Neuronal stem cell (in vitro differentiated cells): ENCODE results near the gene RPS6KA5.
A peak's percentile ranks its signal among the peaks of the same experiment; 100 is the strongest.

Source experiments
- DNase-seq: peaks from one replicate; pipeline ENCODE4 v3.0.0-alpha.2; 2013; ENCODE audit warnings: low spot score
- H2AFZ ChIP-seq: one replicate; pipeline ENCODE4 v1.6.1; 2013; ENCODE audit warnings: mild to moderate bottlenecking, low read length, inconsistent platforms
- H2AK5ac ChIP-seq: 2 replicates; pipeline ENCODE4 v1.6.1; 2013; ENCODE audit warnings: low read depth, mild to moderate bottlenecking, inconsistent platforms, low read length, moderate library complexity, mixed read lengths
- H2BK120ac ChIP-seq: 2 replicates; pipeline ENCODE4 v1.6.1; 2013; ENCODE audit warnings: low read depth, mild to moderate bottlenecking, inconsistent platforms, low read length, moderate library complexity, mixed read lengths
- H2BK12ac ChIP-seq: one replicate; pipeline ENCODE4 v1.6.1; 2013; ENCODE audit warnings: low read length, inconsistent platforms
- H2BK15ac ChIP-seq: 2 replicates; pipeline ENCODE4 v1.6.1; 2013; ENCODE audit warnings: mild to moderate bottlenecking, low read length, inconsistent platforms, mixed read lengths
- H2BK5ac ChIP-seq: one replicate; pipeline ENCODE4 v1.6.1; 2013; ENCODE audit warnings: inconsistent platforms, mild to moderate bottlenecking, low read length, moderate library complexity
- H3K14ac ChIP-seq: one replicate; pipeline ENCODE4 v1.6.1; 2013; ENCODE audit warnings: low read length, inconsistent platforms
- H3K18ac ChIP-seq: 2 replicates; pipeline ENCODE4 v1.6.1; 2013; ENCODE audit warnings: low read length, inconsistent platforms
- H3K23ac ChIP-seq: 2 replicates; pipeline ENCODE4 v1.6.1; 2013; ENCODE audit warnings: low read depth, mild to moderate bottlenecking, mixed read lengths, low read length, inconsistent platforms; ENCODE audit not compliant: poor library complexity
- H3K27ac ChIP-seq: replicated peaks from 3 replicates; pipeline ENCODE4 v1.5.1; 2013; ENCODE audit warnings: low read length, inconsistent platforms
- H3K27me3 ChIP-seq, 3 experiments: 2 replicates each; pipeline ENCODE4 v1.6.1; 2013; ENCODE audit warnings: low read length in 3 of 3, mild to moderate bottlenecking in 2 of 3, inconsistent platforms in 1 of 3, low read depth in 1 of 3, mixed read lengths in 1 of 3, moderate library complexity in 1 of 3; ENCODE audit not compliant: control insufficient read depth in 3 of 3, insufficient read depth in 3 of 3
- H3K36me3 ChIP-seq, 2 donors: replicated peaks in 1 of 2; 2 replicates each; pipeline ENCODE4 v1.6.1; 2013; ENCODE audit warnings: low read length in 2 of 2; ENCODE audit not compliant: control insufficient read depth in 2 of 2, insufficient read depth in 2 of 2
- H3K4ac ChIP-seq: 2 replicates; pipeline ENCODE4 v1.6.1; 2013; ENCODE audit warnings: inconsistent platforms, mild to moderate bottlenecking, low read length, moderate library complexity
- H3K4me1 ChIP-seq, 2 donors: 1 replicate in 1 of 2; 2 replicates in 1 of 2; pipeline ENCODE4 v1.6.1; 2013; ENCODE audit warnings: low read length in 2 of 2, low read depth in 1 of 2; ENCODE audit not compliant: control insufficient read depth in 2 of 2, insufficient read depth in 1 of 2
- H3K4me2 ChIP-seq: one replicate; pipeline ENCODE4 v1.6.1; 2013; ENCODE audit warnings: mild to moderate bottlenecking, low read length, inconsistent platforms; ENCODE audit not compliant: insufficient read depth, poor library complexity, severe bottlenecking
- H3K4me3 ChIP-seq, 2 donors: 2 replicates each; pipeline ENCODE4 v1.5.1; 2013; ENCODE audit warnings: low read length in 2 of 2, mild to moderate bottlenecking in 2 of 2, inconsistent platforms in 1 of 2, moderate library complexity in 1 of 2
- H3K79me1 ChIP-seq: one replicate; pipeline ENCODE4 v1.6.1; 2013; ENCODE audit warnings: low read depth, mild to moderate bottlenecking, inconsistent platforms, low read length, moderate library complexity
- H3K9ac ChIP-seq: one replicate; pipeline ENCODE4 v1.6.1; 2013; ENCODE audit warnings: mild to moderate bottlenecking, low read depth, low read length, inconsistent platforms; ENCODE audit not compliant: poor library complexity
- H3K9me3 ChIP-seq, 2 donors: replicated peaks in 1 of 2; 2 replicates each; pipeline versions ENCODE3 to v1.6.1; 2013; ENCODE audit warnings: low read length in 2 of 2, mild to moderate bottlenecking in 2 of 2, inconsistent platforms in 1 of 2, low read depth in 1 of 2, mixed read lengths in 1 of 2, moderate library complexity in 1 of 2; ENCODE audit not compliant: control insufficient read depth in 2 of 2, insufficient read depth in 1 of 2
- H4K8ac ChIP-seq: one replicate; pipeline ENCODE4 v1.6.1; 2013; ENCODE audit warnings: low read depth, mild to moderate bottlenecking, inconsistent platforms, low read length, moderate library complexity
- H4K91ac ChIP-seq: one replicate; pipeline ENCODE4 v1.6.1; 2013; ENCODE audit warnings: low read length, low read depth, mild to moderate bottlenecking, inconsistent platforms; ENCODE audit not compliant: poor library complexity
- WGBS, 2 donors: extraction: QIAGEN DNeasy Blood & Tissue Kit; methylation state at CpG; one replicate each; pipeline ENCODE4 v1.1.7; 2013; ENCODE audit warnings: missing lambda C conversion rate in 2 of 2, mixed read lengths in 1 of 2; ENCODE audit not compliant: insufficient read length in 2 of 2, insufficient replicate concordance in 1 of 2; ENCODE audit errors: extremely low coverage in 2 of 2; 5-methylcytosine and 5-hydroxymethylcytosine counted together

The RPS6KA5 gene

GRCh38 chr14:90812109-90812508, 248.3 kb downstream of the RPS6KA5 start:
- Histone ChIP-seq H3K9me3 (no peaks in the 10 kb centered on the region), H3K4me2 (no peak overlapping the region), H3K4me1 (peaks cover 0 to 7% of the 10 kb centered on the region in 2 donors), H3K9ac (peak overlapping the region; percentile 39), H3K18ac (no peak overlapping the region), H3K79me1 (no peaks in the 10 kb centered on the region), H2BK12ac (no peak overlapping the region), H4K8ac (no peak overlapping the region), H2BK120ac (no peak overlapping the region), H3K36me3 (no peaks in the 10 kb centered on the region), H3K23ac (no peak overlapping the region), H4K91ac (no peak overlapping the region), H3K14ac (no peak overlapping the region), H3K4me3 (no peak overlapping the region), H2AFZ (no peak overlapping the region), H2BK15ac (no peak overlapping the region), H3K27me3 (peaks cover 0 to 4% (median 0%) of the 10 kb centered on the region in 3 experiments), H3K27ac (no peak overlapping the region), H2BK5ac (no peak overlapping the region), H3K4ac (no peak overlapping the region), H2AK5ac (no peak overlapping the region)
- DNase-seq: no peak
- no CpG with 5 or more reads among the region's 5 CpGs for WGBS, 2 donors

GRCh38 chr14:90811641-90812040, 248.8 kb downstream of the RPS6KA5 start:
- H2AK5ac ChIP-seq: no peak overlapping the region
- no peak overlapping the region for H2BK15ac ChIP-seq
- no peak overlapping the region for H2BK12ac ChIP-seq
- peaks cover 0 to 6% of the 10 kb centered on the region in 2 donors for H3K4me1 ChIP-seq
- H3K14ac ChIP-seq: no peak overlapping the region
- H3K4ac ChIP-seq: no peak overlapping the region
- no peak overlapping the region for H2AFZ ChIP-seq
- H3K23ac ChIP-seq: no peak overlapping the region
- DNase-seq: no peak
- H3K18ac ChIP-seq: no peak overlapping the region
- H3K9ac ChIP-seq: peak overlapping the region; percentile 39
- H3K27ac ChIP-seq: no peak overlapping the region
- no peak overlapping the region for H4K8ac ChIP-seq
- H3K4me2 ChIP-seq: no peak overlapping the region
- no peaks in the 10 kb centered on the region for H3K9me3 ChIP-seq
- no peaks in the 10 kb centered on the region for H3K36me3 ChIP-seq
- H3K79me1 ChIP-seq: no peaks in the 10 kb centered on the region
- no peak overlapping the region for H3K4me3 ChIP-seq
- no peak overlapping the region for H2BK120ac ChIP-seq
- H3K27me3 ChIP-seq: peaks cover 0 to 4% (median 0%) of the 10 kb centered on the region in 3 experiments
- H2BK5ac ChIP-seq: no peak overlapping the region
- no CpG with 5 or more reads among the region's 10 CpGs for WGBS, 2 donors
- no peak overlapping the region for H4K91ac ChIP-seq

GRCh38 chr14:90810806-90811205, 249.6 kb downstream of the RPS6KA5 start:
- H3K36me3 ChIP-seq: no peaks in the 10 kb centered on the region
- no peak overlapping the region for H4K8ac ChIP-seq
- H3K79me1 ChIP-seq: no peaks in the 10 kb centered on the region
- no peak overlapping the region for H3K4ac ChIP-seq
- no peak overlapping the region for H3K18ac ChIP-seq
- H2AK5ac ChIP-seq: no peak overlapping the region
- no peak overlapping the region for H2BK15ac ChIP-seq
- H3K9ac ChIP-seq: no peak overlapping the region
- H3K14ac ChIP-seq: no peak overlapping the region
- no peak overlapping the region for H3K27ac ChIP-seq
- no peak overlapping the region for H2BK12ac ChIP-seq
- H3K4me3 ChIP-seq: no peak overlapping the region
- H2AFZ ChIP-seq: no peak overlapping the region
- no peak overlapping the region for H2BK120ac ChIP-seq
- no peaks in the 10 kb centered on the region for H3K9me3 ChIP-seq
- WGBS, 2 donors: no CpG with 5 or more reads among the region's 5 CpGs
- H4K91ac ChIP-seq: no peak overlapping the region
- no peak overlapping the region for H2BK5ac ChIP-seq
- no peak overlapping the region for H3K23ac ChIP-seq
- peaks cover 0 to 4% (median 0%) of the 10 kb centered on the region in 3 experiments for H3K27me3 ChIP-seq
- no peak overlapping the region for H3K4me2 ChIP-seq
- peaks cover 0 to 6% of the 10 kb centered on the region in 2 donors for H3K4me1 ChIP-seq
- DNase-seq: no peak

GRCh38 chr14:90809530-90810312, 250.7 kb downstream of the RPS6KA5 start:
- DNase-seq: no peak
- WGBS, 2 donors: no CpG with 5 or more reads among the region's 7 CpGs
- H3K9me3 ChIP-seq: no peaks in the 10 kb centered on the region
- H2BK15ac ChIP-seq: no peak overlapping the region
- H4K8ac ChIP-seq: no peak overlapping the region
- no peak overlapping the region for H3K4ac ChIP-seq
- H2AFZ ChIP-seq: no peak overlapping the region
- no peak overlapping the region for H3K23ac ChIP-seq
- no peak overlapping the region for H3K18ac ChIP-seq
- H2BK120ac ChIP-seq: no peak overlapping the region
- H4K91ac ChIP-seq: no peak overlapping the region
- no peaks in the 10 kb centered on the region for H3K36me3 ChIP-seq
- no peak overlapping the region for H3K14ac ChIP-seq
- H3K27me3 ChIP-seq: no peaks in the 10 kb centered on the region
- no peak overlapping the region for H3K4me3 ChIP-seq
- H3K9ac ChIP-seq: no peak overlapping the region
- H3K4me1 ChIP-seq: peaks cover 0 to 2% of the 10 kb centered on the region in 2 donors
- no peak overlapping the region for H2AK5ac ChIP-seq
- no peaks in the 10 kb centered on the region for H3K79me1 ChIP-seq
- no peak overlapping the region for H2BK5ac ChIP-seq
- H3K27ac ChIP-seq: no peak overlapping the region
- no peak overlapping the region for H2BK12ac ChIP-seq
- H3K4me2 ChIP-seq: no peak overlapping the region
